Measurements from ENCODE around the gene SECTM1. TPM values are rescaled to one million over a fixed set of nuclear protein-coding genes. Genes with fewer than 3 reads are reported as not detected.

The SECTM1 gene
- total and polyA plus RNA-seq, 9 of the 15 experiments (the other 6 are each of a cell fraction or from before 2014, with no cell fraction given) = 0.11 to 0.46 (median 0.18) TPM; not detected in 6

GRCh38 chr17:82319619-82320062, 13.9 kb downstream of the SECTM1 start:
- H3K9me3 ChIP-seq (replicated peaks; ENCODE audit: control insufficient read depth, insufficient read depth, low read depth, low read length) = peaks cover 10% of the 10 kb centered on the region
- intact Hi-C loops (cut with micrococcal nuclease) = loop anchor here (2.0 kb wide), 1 partner anchor 81 kb away; no protein-coding TSS in a partner anchor
- H2AFZ ChIP-seq (ENCODE audit: low read depth, low read length) = no peak overlapping the region
- peaks cover 34 to 100% of the 10 kb centered on the region in 2 experiments for H3K4me1 ChIP-seq (replicated peaks in 1 of 2; ENCODE audit: control insufficient read depth in 2 of 2, insufficient read depth in 2 of 2, low read length in 2 of 2)
- WGBS (ENCODE audit: insufficient coverage, low coverage, missing lambda C conversion rate) = 94% methylated on average over 32 of the region's 35 CpGs
- POLR2A ChIA-PET = no interaction called here
- H4K20me1 ChIP-seq (replicated peaks; ENCODE audit: control insufficient read depth, insufficient read depth, low read length) = no peaks in the 10 kb centered on the region
- no peaks in the 10 kb centered on the region for H3K9me1 ChIP-seq (ENCODE audit: control insufficient read depth, insufficient read depth, low read length)
- CTCF ChIA-PET (ENCODE audit: low intra/inter-chr PET ratio) = interaction anchor here (2.1 kb wide), 1 partner anchor 83 kb away, joined by 18 read pairs; no protein-coding TSS in a partner anchor
- peak overlapping the region in 1 of 2 experiments; percentile 78; a peak in 2 of 4 replicates for H3K9ac ChIP-seq (ENCODE audit: insufficient read depth in 1 of 2, low read depth in 2 of 2, low read length in 2 of 2)
- TF ChIP-seq WHSC1 (IDR thresholded peaks at IDR 0.05; ENCODE audit: low read length) (no peak), HEY1 (CRISPR knock-in tag; IDR thresholded peaks at IDR 0.05; ENCODE audit: borderline replicate concordance) (no peak), KDM1A (IDR thresholded peaks at IDR 0.05) (peak in 1 of 2 experiments; percentile 60; a peak in 1 of 4 replicates), CBFB (CRISPR knock-in tag; IDR thresholded peaks at IDR 0.05) (0 out of 2 replicates have a peak, but pooled peaks have one; percentile 4), ZC3H4 (CRISPR knock-in tag; IDR thresholded peaks at IDR 0.05; ENCODE audit: borderline replicate concordance) (peak; percentile 14; the same call in 1 of the 2 replicates), ZNF586 (CRISPR knock-in tag; conservative IDR thresholded peaks at IDR 0.05) (no peak), TRIM25 (IDR thresholded peaks at IDR 0.05; ENCODE audit: borderline replicate concordance) (no peak), USF1 (CRISPR knock-in tag; IDR thresholded peaks at IDR 0.05) (peak; percentile 48; the same call in 1 of the 2 replicates), HNRNPLL (IDR thresholded peaks at IDR 0.05; ENCODE audit: low read depth, low read length, poor library complexity, severe bottlenecking) (no peak), PHF20 (IDR thresholded peaks at IDR 0.05; ENCODE audit: partially characterized antibody) (peak; percentile 53)
- no peak overlapping the region for H3K27ac ChIP-seq (ENCODE audit: extremely low read depth, low read depth, low read length)
- H3K27me3 ChIP-seq (ENCODE audit: control insufficient read depth in 2 of 2, insufficient read depth in 2 of 2, low read length in 2 of 2) = no peaks in the 10 kb centered on the region
- H3K4me3 ChIP-seq = no peak overlapping the region
- ATAC-seq (no peak), FAIRE-seq (no peak), DNase-seq (ENCODE audit: extremely low read depth in 1 of 4, low spot score in 3 of 4) (no peak)
- no peaks in the 10 kb centered on the region for H3K36me3 ChIP-seq (ENCODE audit: control insufficient read depth, insufficient read depth, low read length)
- no peak overlapping the region for H3K4me2 ChIP-seq (ENCODE audit: insufficient read depth, low read length)
- in situ Hi-C loops (cut with MboI) = no loop called here
- BruUV-seq (replicated peaks) = no TSS peak
- H3K79me2 ChIP-seq (ENCODE audit: control insufficient read depth, insufficient read depth, low read length) = no peaks in the 10 kb centered on the region
